Measurements from ENCODE around the gene DNAL4.

Gene DNAL4

GRCh38 chr22:38793721-38794466 lies at the start of gene DNAL4:
DNAL4 (minus strand) TSS chr22:38794143; CDS start chr22:38782731, 11,412 bp downstream.
- peak; percentile 98 for DNase-seq

- DNase-seq, result peak; percentile 45
These were observed 49.3 kb upstream of the DNAL4 start for GRCh38 chr22:38843201-38843656.

GRCh38 chr22:38842512-38843200 lies 48.7 kb upstream of the DNAL4 start:
- DNase-seq, result no peak

- no peak for DNase-seq
These were observed 47.7 kb upstream of the DNAL4 start for GRCh38 chr22:38841635-38842034.

- DNase-seq, result no peak
These were observed 47.3 kb upstream of the DNAL4 start for GRCh38 chr22:38841211-38841610.

- no peak for DNase-seq
These were observed 46.2 kb upstream of the DNAL4 start for GRCh38 chr22:38840129-38840528.

GRCh38 chr22:38839686-38840085 lies 45.7 kb upstream of the DNAL4 start:
- DNase-seq, result no peak

GRCh38 chr22:38837414-38837928 lies 43.5 kb upstream of the DNAL4 start:
- no peak for DNase-seq

- no peak for DNase-seq
These were observed 42.0 kb upstream of the DNAL4 start for GRCh38 chr22:38835888-38836301.

GRCh38 chr22:38834991-38835390 lies 41.0 kb upstream of the DNAL4 start:
- DNase-seq, result no peak

GRCh38 chr22:38834215-38834953 lies 40.4 kb upstream of the DNAL4 start:
- DNase-seq, result no peak

GRCh38 chr22:38833061-38833460 lies 39.1 kb upstream of the DNAL4 start:
- DNase-seq, result no peak

GRCh38 chr22:38832005-38832978 lies 38.3 kb upstream of the DNAL4 start:
- no peak for DNase-seq

- DNase-seq, result no peak
These were observed 37.4 kb upstream of the DNAL4 start for GRCh38 chr22:38831166-38831945.

- DNase-seq, result no peak
These were observed 36.8 kb upstream of the DNAL4 start for GRCh38 chr22:38830845-38831108.

- no peak for DNase-seq
These were observed 36.3 kb upstream of the DNAL4 start for GRCh38 chr22:38830026-38830844.

- DNase-seq, result no peak
These were observed 35.5 kb upstream of the DNAL4 start for GRCh38 chr22:38829485-38829884.

- DNase-seq, result no peak
These were observed 34.8 kb upstream of the DNAL4 start for GRCh38 chr22:38828616-38829205.

- DNase-seq, result no peak
These were observed 34.2 kb upstream of the DNAL4 start for GRCh38 chr22:38828191-38828590.

- DNase-seq, result no peak
These were observed 33.6 kb upstream of the DNAL4 start for GRCh38 chr22:38827510-38827909.

Data from CD4-positive, alpha-beta T cell treated with Interleukin-4 for 4 hours (primary cell).